Astrocyte (in vitro differentiated cells and primary cell): ENCODE data around the gene KASH5.

Experiments used
- EZH2 ChIP-seq: IDR thresholded peaks from 2 replicates; pipeline ENCODE4 v1.6.1; 2012; ENCODE audit warnings: mild to moderate bottlenecking, low read length, inconsistent platforms; ENCODE audit not compliant: insufficient read depth
- TF ChIP-seq, protein P1 (sequence below): IDR thresholded peaks from 2 replicates; pipeline ENCODE4 v1.5.1; 2011; ENCODE audit warnings: low read depth, mild to moderate bottlenecking, inconsistent platforms, low read length, moderate library complexity; ENCODE audit not compliant: insufficient read depth

DNA sequence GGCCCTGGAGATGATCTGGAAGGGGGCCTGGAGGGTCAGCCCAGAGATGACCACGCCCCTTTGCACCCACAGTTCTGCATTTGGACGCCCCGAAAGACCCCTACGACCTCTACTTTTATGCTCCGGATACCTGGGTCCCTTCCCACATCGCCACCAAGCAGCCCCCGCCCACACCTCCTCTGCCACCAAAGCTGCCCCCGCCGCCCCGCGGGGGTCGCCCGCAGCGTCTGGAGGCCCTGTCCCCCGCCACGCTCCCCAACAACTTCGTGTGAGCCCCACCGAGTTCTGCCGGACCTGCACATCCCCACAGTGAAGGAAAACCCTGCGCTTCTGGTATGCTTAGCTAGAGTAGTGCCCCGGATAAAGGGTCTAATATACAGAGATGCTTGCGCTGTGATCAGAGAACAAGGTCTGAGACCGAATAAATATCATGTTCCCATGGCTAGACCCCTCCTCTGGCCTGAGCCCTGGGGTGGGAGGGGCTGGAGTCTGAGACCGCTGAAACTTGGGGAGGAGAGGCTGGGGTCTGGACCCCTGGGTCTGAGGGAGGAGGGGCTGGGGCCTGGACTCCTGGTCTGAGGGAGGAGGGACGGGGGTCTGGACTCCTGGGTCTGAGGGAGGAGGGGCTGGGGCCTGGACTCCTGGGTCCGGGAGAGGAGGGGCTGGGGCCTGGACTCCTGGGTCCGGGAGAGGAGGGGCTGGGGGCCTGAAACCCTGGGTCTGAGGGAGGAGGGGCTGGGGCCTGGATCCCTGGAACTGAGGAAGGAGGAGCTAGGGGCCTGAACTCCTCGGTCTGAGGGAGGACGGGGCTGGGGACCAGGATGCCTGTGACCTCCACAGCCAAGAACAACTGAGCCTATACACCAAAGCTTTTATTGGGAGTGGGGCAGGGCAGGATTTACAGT is 40.8 kb downstream of the KASH5 start:
- TF ChIP-seq EZH2 = peak; percentile 68
- TF ChIP-seq, protein P1, sequence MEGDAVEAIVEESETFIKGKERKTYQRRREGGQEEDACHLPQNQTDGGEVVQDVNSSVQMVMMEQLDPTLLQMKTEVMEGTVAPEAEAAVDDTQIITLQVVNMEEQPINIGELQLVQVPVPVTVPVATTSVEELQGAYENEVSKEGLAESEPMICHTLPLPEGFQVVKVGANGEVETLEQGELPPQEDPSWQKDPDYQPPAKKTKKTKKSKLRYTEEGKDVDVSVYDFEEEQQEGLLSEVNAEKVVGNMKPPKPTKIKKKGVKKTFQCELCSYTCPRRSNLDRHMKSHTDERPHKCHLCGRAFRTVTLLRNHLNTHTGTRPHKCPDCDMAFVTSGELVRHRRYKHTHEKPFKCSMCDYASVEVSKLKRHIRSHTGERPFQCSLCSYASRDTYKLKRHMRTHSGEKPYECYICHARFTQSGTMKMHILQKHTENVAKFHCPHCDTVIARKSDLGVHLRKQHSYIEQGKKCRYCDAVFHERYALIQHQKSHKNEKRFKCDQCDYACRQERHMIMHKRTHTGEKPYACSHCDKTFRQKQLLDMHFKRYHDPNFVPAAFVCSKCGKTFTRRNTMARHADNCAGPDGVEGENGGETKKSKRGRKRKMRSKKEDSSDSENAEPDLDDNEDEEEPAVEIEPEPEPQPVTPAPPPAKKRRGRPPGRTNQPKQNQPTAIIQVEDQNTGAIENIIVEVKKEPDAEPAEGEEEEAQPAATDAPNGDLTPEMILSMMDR = no peak
